SIG-M5 treated with dmso at 0.1 percent for 504 hours (cell line): ENCODE data around the gene LNPEP.
"Not testable (repeated sequence)": the region's sequence is repeated elsewhere in the genome, so short reads cannot be mapped to it uniquely, and the experiment has no call there.

ENCODE experiments used
- DNase-seq: peaks from one replicate; lab custom pipeline; 2025; ENCODE audit not compliant: unreplicated experiment; lab: John Stamatoyannopoulos, UW

The LNPEP gene

GRCh38 chr5:97046270-97046982 is 110.5 kb downstream of the LNPEP start:
- DNase-seq = no peak

- DNase-seq = no peak
Measured at GRCh38 chr5:97047076-97047475, 111.2 kb downstream of the LNPEP start.

- DNase-seq = peak; percentile 84
Measured at GRCh38 chr5:97049175-97049574, 113.3 kb downstream of the LNPEP start.

- no peak for DNase-seq
Measured at GRCh38 chr5:97056263-97056662, 120.4 kb downstream of the LNPEP start.

- DNase-seq = no peak
Measured at GRCh38 chr5:97062046-97062445, 126.2 kb downstream of the LNPEP start.

GRCh38 chr5:97063251-97063650 is 127.4 kb downstream of the LNPEP start:
- DNase-seq = no peak

GRCh38 chr5:97065475-97065874 is 129.6 kb downstream of the LNPEP start:
- no peak for DNase-seq

- DNase-seq = no peak
Measured at GRCh38 chr5:97067296-97067850, 131.5 kb downstream of the LNPEP start.

DNA sequence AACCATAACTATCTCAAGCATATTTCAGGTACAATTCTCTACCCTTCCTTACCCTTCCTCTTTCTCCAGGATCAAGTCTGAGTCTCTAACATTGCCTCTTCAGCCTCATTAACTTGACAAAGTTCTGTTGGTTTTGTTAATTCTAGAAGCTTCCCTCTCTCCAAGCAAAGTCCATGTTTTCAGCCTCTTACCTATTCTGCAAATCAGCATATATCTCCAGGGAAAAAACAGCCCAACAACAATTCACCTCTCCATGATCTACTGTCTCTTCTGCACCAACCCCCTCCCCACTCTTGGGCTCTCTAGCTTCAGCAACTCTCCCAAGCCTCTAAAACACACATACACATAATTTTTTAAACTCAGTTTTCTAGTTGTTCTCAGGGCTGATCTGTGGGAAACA is 134.4 kb downstream of the LNPEP start:
- DNase-seq = no peak

- DNase-seq = no peak
Measured at GRCh38 chr5:97071101-97071500, 135.2 kb downstream of the LNPEP start.

- no peak for DNase-seq
Measured at GRCh38 chr5:97071993-97072392, 136.1 kb downstream of the LNPEP start.

DNA sequence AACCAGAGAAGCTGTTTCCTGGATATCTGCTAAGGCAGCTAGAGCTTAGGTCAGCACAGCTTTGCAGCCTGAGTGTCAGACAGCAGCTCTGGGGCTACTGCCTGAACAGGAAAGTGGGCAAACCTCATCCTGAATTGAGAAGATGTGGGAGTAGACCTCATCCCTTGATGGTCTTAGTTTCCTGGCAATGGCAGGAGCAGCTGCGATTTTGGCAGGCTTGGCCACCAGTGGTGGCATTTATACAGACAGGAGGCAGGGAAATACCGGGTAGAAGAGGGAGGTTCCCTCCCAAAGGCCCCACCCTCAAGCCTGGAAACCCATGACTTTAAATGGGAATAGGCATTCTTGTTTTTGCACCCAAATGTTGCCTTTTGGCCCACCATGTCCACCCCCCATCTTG is 136.8 kb downstream of the LNPEP start:
- no peak for DNase-seq

- DNase-seq = no peak
Measured at GRCh38 chr5:97073420-97073819, 137.5 kb downstream of the LNPEP start.

DNA sequence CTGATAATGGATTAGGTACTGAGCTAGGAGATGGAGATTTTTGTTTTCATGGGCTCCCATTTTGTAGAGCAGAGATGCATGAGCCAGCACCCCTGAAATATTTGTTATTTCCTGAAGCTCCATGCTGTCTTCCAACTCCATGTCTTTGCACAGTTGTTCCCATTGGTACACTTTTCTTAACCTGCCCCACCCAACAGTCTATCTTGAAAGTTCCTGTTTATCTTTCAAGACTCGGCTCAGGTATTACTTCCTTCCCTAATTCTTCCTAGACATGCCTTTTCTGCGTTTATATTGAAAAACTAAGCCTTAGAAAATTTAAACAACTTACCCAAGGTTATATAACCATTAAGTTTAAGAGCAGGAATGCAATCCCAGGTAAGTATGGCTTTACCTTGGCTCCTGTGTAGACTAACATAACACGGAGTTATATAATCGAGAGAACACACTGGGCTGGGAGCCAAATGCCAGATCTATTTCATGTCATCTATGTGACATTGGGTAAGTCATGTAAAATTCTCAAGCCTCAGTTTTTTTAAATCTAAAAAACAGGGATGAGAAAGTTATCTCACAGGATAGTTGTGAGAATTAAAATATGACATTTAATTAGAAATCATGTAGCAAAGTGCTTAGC is 139.1 kb downstream of the LNPEP start:
- no peak for DNase-seq

- no peak for DNase-seq
Measured at GRCh38 chr5:97075649-97076048, 139.8 kb downstream of the LNPEP start.

GRCh38 chr5:97076098-97076497 is 140.2 kb downstream of the LNPEP start:
- no peak for DNase-seq

GRCh38 chr5:97077246-97077645 is 141.4 kb downstream of the LNPEP start:
- DNase-seq = no peak

GRCh38 chr5:97078958-97079743 is 143.3 kb downstream of the LNPEP start:
- peak; percentile 85 for DNase-seq

- DNase-seq = not testable (repeated sequence)
Measured at GRCh38 chr5:97084782-97085458, 149.0 kb downstream of the LNPEP start.

- DNase-seq = peak; percentile 48
Measured at GRCh38 chr5:97085459-97086181, 149.7 kb downstream of the LNPEP start.
